ENCODE data around the gene CCDC142. TPM values are rescaled to one million over a fixed set of nuclear protein-coding genes. Genes with fewer than 3 reads are reported as not detected.

The CCDC142 gene
- total and polyA plus RNA-seq, 2 of the 8 experiments (the other 6 are each of a cell fraction or from before 2014, with no cell fraction given), result 6.0 to 10.7 TPM

GRCh38 chr2:74499940-74500577, 17.3 kb upstream of the CCDC142 start:
- H3K79me2 ChIP-seq (ENCODE audit: control insufficient read depth in 1 of 2, insufficient read depth in 2 of 2, low read length in 2 of 2), result no peaks in the 10 kb centered on the region
- no peak overlapping the region for H2AK5ac ChIP-seq (ENCODE audit: low read depth, low read length)
- H3K23me2 ChIP-seq (ENCODE audit: low read depth, low read length), result peaks cover 35% of the 10 kb centered on the region; the same call in 1 of the 2 replicates
- peaks cover 85 to 100% (median 99%) of the 10 kb centered on the region in 4 experiments for H3K27me3 ChIP-seq (replicated peaks in 1 of 4; ENCODE audit: control insufficient read depth in 3 of 4, extremely low read depth in 1 of 4, insufficient read depth in 3 of 4, low read length in 3 of 4)
- H3K4me1 ChIP-seq (replicated peaks in 1 of 4; ENCODE audit: control insufficient read depth in 3 of 4, insufficient read depth in 4 of 4, low read length in 3 of 4), result peaks cover 7 to 59% (median 38%) of the 10 kb centered on the region in 4 experiments
- no peak for FAIRE-seq
- no peaks in the 10 kb centered on the region; a peak in 1 of 8 replicates for H3K36me3 ChIP-seq (ENCODE audit: control insufficient read depth in 2 of 4, insufficient read depth in 4 of 4, low read length in 3 of 4)
- peak overlapping the region; percentile 20 to 57 (median 46); a peak in 4 of 8 replicates for H3K4me3 ChIP-seq (ENCODE audit: extremely low read depth in 1 of 4, insufficient read depth in 2 of 4, low read depth in 3 of 4, low read length in 4 of 4)
- no peak overlapping the region for H2BK15ac ChIP-seq (ENCODE audit: low read length)
- H3K18ac ChIP-seq (ENCODE audit: extremely low read depth, low read length), result no peak overlapping the region
- no peak overlapping the region for H2BK20ac ChIP-seq (ENCODE audit: low read length)
- H3K9me3 ChIP-seq (ENCODE audit: insufficient read depth in 2 of 2, low read depth in 1 of 2, low read length in 1 of 2), result no peaks in the 10 kb centered on the region
- H3K27ac ChIP-seq (ENCODE audit: low read depth, low read length), result no peak overlapping the region
- no peaks in the 10 kb centered on the region for H3K79me1 ChIP-seq (ENCODE audit: low read depth, low read length)
- WGBS, 2 experiments (ENCODE audit: extremely low coverage in 1 of 2, insufficient coverage in 1 of 2, insufficient read length in 1 of 2, insufficient replicate concordance in 2 of 2, low coverage in 1 of 2, low lambda C conversion rate in 2 of 2, missing lambda C conversion rate in 1 of 2), result 16% methylated on average over 15 of the region's 15 CpGs; no CpG with 5 or more reads in 1 of the 2 experiments
- H4K5ac ChIP-seq (ENCODE audit: insufficient read length, low read depth, low read length), result no peak overlapping the region
- H2BK120ac ChIP-seq (replicated peaks; ENCODE audit: low read depth, low read length), result no peak overlapping the region
- peaks cover 0 to 13% of the 10 kb centered on the region in 2 experiments for H4K20me1 ChIP-seq (replicated peaks in 1 of 2; ENCODE audit: control insufficient read depth in 1 of 2, insufficient read depth in 2 of 2, low read length in 2 of 2)
- no peak overlapping the region for H3K23ac ChIP-seq (ENCODE audit: insufficient read length)
- H3K4me2 ChIP-seq (ENCODE audit: insufficient read depth in 1 of 2, low read depth in 2 of 2, low read length in 2 of 2), result peak overlapping the region; percentile 78 to 97
- H4K91ac ChIP-seq (replicated peaks; ENCODE audit: insufficient read length, low read length), result no peak overlapping the region
- no peak overlapping the region for H3K14ac ChIP-seq (ENCODE audit: insufficient read length)
- no peak overlapping the region for H2BK5ac ChIP-seq (ENCODE audit: low read depth, low read length)
- no peak overlapping the region for H2AFZ ChIP-seq (ENCODE audit: low read length)
- H2BK12ac ChIP-seq (ENCODE audit: low read depth, low read length), result no peak overlapping the region
- H4K8ac ChIP-seq (ENCODE audit: extremely low read depth, insufficient read depth, low read length), result peak overlapping the region; percentile 6
- ChIA-PET CTCF (ENCODE audit: partially characterized antibody) (interaction anchor here (0.7 to 5.1 kb wide), 13 partner anchors 10 to 91 kb away, joined by 3 to 24 read pairs (median 6); partner anchors contain the start of genes AUP1, CCDC142, HTRA2 and TLX2), POLR2A (ENCODE audit: partially characterized antibody) (interaction anchor here (0.9 to 9.4 kb wide), 15 partner anchors 10 to 88 kb away, joined by 3 to 73 read pairs (median 4); partner anchors contain the start of genes AUP1, CCDC142, DQX1 and HTRA2)
- H3K9ac ChIP-seq (replicated peaks in 1 of 4; ENCODE audit: extremely low read depth in 1 of 4, low read depth in 3 of 4, low read length in 3 of 4), result no peak overlapping the region
- H3K4ac ChIP-seq (replicated peaks; ENCODE audit: insufficient read length, low read depth, low read length), result no peak overlapping the region
- H3K56ac ChIP-seq (replicated peaks; ENCODE audit: insufficient read length, low read depth, low read length), result no peak overlapping the region
- DNase-seq (ENCODE audit: low read depth in 1 of 2, low spot score in 2 of 2), result peak in 1 of 2 experiments; percentile 58
- TF ChIP-seq POU5F1 (IDR thresholded peaks at IDR 0.05; ENCODE audit: low read depth, low read length) (no peak), CBX5 (IDR thresholded peaks at IDR 0.05; ENCODE audit: low read depth, low read length) (no peak), BRCA1 (IDR thresholded peaks at IDR 0.05; ENCODE audit: low read depth, low read length) (no peak), HDAC6 (IDR thresholded peaks at IDR 0.05; ENCODE audit: low read depth, low read length) (no peak), KDM5A (IDR thresholded peaks at IDR 0.05; ENCODE audit: low read length) (no peak), POLR2A (IDR thresholded peaks at IDR 0.05; ENCODE audit: control extremely low read depth in 1 of 2, low read depth in 2 of 2, low read length in 2 of 2) (no peak), SUZ12 (IDR thresholded peaks at IDR 0.05; ENCODE audit: low read length) (peak; percentile 21), FOSL1 (IDR thresholded peaks at IDR 0.05; ENCODE audit: insufficient read depth, low read depth, low read length) (no peak), EZH2 (IDR thresholded peaks at IDR 0.05; ENCODE audit: low read depth, low read length, severe bottlenecking) (peak; percentile 76)

Measured in H1 (cell line).